ENCODE measurements around the gene CLIC5.

The CLIC5 gene

DNA sequence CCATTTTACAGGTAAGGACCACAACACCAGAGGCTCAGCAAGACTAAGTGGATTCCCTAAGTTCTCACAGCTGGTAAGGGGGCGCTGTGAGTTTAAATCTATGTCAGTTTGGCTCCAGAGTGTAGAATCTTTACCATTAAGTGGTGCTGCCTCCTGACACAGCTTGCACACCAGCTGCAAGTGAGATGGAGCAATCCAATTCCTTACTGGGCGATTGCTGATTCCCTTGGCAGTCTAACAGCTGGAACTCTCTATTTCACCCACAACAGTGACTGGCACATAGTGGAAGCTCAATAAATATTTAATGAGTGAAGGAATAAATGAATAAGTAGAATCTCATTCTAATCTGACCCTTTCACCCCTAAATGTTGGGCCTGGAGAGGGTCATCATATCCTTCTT, 176.7 kb downstream of the CLIC5 start:
- DNase-seq (ENCODE audit: low spot score) = no peak

DNA sequence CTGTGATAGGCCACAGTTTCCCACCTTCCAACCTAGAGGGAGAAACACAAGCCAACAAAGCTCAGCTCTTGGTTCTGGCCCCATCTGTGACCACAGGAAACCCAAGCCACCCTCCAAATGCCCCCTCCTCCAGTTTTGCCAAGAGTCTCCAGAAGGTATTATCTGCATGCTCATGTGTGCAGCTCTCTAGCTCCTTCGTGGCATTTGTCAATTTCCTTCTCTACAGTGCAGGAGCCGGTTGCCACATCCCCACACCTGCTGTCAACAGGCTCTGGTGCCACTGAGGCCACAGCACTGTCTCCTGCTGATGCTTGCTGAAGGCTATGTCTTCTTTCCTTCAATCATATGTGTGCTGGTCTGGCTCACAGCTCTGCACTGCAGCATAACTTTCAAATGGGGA, 177.2 kb downstream of the CLIC5 start:
- no peak for DNase-seq (ENCODE audit: low spot score)

- DNase-seq (ENCODE audit: low spot score) = no peak
Measured at GRCh38 chr6:45837541-45838200, 178.0 kb downstream of the CLIC5 start.

GRCh38 chr6:45836984-45837383, 178.7 kb downstream of the CLIC5 start:
- no peak for DNase-seq (ENCODE audit: low spot score)

GRCh38 chr6:45836438-45836824, 179.2 kb downstream of the CLIC5 start:
- no peak for DNase-seq (ENCODE audit: low spot score)

GRCh38 chr6:45835721-45836437, 179.8 kb downstream of the CLIC5 start:
- DNase-seq (ENCODE audit: low spot score) = no peak

DNA sequence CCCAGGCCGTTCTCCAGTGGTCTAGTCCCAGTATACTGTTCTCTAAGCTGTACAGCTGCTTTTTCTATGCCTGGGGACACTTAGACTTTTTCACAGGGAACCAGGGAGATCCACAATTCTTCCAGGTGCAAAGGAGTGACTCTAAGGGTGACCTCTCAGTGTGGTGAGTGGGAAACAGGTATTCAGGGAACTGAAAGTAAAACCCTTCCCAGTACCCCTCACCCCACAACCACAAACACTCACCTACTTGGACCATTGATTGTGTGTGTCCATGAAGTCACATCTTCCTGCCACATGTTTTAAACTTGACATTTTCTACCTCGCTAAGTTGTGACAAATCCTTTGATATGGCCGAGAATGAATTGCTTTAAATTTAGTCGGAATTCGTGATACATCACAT, 183.6 kb downstream of the CLIC5 start:
- DNase-seq (ENCODE audit: low spot score) = no peak
